Non-pigmented ciliary epithelial cell (primary cell): ENCODE measurements around the gene TEAD1.

Experiments used
- DNase-seq: peaks from one replicate; pipeline ENCODE4 v3.0.0-alpha.2; 2010; ENCODE audit warnings: low read depth

Gene TEAD1

DNA sequence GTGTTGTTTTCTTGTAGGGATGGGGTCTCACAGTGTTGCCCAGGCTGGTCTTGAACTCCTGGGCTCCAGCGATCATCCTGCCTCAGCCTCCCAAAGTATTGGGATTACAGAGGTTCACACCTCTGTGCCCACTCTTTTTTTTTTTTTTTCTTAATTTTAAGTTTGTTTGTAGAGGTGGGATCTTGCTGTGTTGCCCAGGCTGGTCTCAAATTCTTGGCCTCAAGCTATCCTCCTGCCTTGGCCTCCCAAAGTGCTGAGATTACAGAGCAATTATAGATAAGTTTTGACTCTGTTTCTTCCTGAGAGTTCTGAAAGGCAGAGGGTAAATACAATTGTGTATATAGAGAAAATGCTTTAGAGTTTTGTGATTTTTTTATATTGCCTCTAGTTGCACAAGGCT, 160.4 kb downstream of the TEAD1 start:
- DNase-seq, result no peak

- DNase-seq, result no peak
Observed at GRCh38 chr11:12835286-12835685, 161.1 kb downstream of the TEAD1 start.

- DNase-seq, result no peak
Observed at GRCh38 chr11:12838463-12839123, 164.4 kb downstream of the TEAD1 start.

- no peak for DNase-seq
Observed at GRCh38 chr11:12840871-12841660, 166.8 kb downstream of the TEAD1 start.

DNA sequence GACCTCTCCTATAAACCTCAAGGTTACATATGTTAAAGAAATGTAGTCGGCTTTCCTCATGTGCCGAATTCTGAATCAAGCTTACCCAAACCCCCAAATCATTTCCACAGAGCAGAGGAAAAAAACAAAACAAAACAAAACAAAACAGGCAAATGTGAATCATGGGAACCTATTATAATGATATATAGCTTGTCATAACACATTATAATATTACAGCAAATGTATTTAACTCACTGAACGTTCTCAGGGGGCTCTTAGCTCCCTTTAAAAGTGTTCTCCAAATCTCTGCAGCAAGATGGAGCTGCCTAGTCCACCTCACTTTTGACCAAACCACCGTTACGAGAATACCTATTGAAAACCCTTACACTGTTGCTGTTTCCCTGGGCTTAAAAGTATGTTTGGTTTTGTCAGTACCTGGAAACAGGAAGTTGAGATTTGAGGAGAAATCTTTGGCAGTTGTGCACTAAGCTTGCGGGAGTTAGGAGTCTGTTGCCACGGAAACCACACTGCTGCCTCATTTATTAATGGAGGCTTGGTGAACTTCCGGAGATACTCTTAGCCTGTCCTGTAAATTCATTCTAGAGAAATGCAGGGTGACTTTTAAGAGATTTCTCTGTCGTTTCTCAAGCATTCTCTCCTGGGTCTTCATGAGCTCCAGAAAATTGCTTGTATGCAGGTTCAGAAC, 167.9 kb downstream of the TEAD1 start:
- no peak for DNase-seq

GRCh38 chr11:12842933-12843636, 168.9 kb downstream of the TEAD1 start:
- DNase-seq, result no peak

- no peak for DNase-seq
Observed at GRCh38 chr11:12845163-12845562, 170.9 kb downstream of the TEAD1 start.

- DNase-seq, result no peak
Observed at GRCh38 chr11:12845739-12846358, 171.6 kb downstream of the TEAD1 start.

- DNase-seq, result no peak
Observed at GRCh38 chr11:12846786-12847615, 172.8 kb downstream of the TEAD1 start.

DNA sequence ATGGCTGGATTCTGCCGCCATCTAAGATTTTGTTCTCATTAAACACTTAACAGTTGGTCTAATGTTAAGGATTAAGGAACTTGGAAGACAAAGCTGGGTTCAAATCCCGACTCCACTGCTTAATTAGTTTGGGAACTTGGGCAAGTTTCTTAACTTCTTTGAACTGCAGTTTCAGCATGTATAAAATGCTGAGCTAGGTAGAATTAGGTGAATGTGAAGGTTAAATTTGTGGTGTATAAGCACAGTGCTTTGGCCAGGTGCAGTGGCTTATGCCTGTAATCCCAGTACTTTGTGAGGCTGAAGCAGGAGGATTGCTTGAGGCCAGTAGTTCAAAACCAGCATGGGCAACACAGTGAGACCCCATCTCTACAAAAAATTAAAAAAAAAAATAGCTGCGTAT, 174.2 kb downstream of the TEAD1 start:
- no peak for DNase-seq

DNA sequence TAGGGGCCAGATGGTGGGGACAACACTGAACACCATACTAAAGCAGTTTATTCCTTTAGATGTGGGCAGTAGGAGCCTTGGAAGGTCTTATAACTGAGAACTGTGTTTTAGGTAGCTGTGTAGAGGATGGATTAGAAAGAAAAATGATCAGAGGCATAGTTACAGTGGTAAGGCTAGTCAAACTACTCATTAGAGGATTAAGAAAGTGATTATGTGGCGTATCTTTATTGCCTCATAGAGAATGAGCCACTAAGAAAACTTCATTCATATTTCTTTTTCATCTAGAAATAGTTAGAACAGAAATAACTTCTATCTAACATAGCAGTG, 179.1 kb downstream of the TEAD1 start:
- DNase-seq, result no peak

- DNase-seq, result no peak
Observed at GRCh38 chr11:12853652-12854296, 179.6 kb downstream of the TEAD1 start.

DNA sequence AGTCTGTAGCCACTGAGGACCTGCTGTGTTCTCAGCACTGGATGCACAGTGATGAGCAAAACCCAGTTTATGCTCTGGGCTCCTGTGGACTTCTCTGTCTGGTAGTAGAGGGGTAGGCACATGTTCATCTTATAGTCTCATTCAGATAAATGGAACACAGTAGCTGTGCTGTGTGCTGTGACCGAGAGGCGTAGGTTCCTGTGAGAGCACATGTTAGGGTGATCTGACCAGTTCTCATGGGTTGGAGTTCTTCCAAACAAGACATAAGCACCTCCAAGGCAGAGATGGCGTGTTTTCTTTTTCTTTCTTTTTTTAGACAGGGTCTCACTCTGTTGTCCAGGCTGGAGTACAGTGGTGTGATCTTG, 180.1 kb downstream of the TEAD1 start:
- no peak for DNase-seq

DNA sequence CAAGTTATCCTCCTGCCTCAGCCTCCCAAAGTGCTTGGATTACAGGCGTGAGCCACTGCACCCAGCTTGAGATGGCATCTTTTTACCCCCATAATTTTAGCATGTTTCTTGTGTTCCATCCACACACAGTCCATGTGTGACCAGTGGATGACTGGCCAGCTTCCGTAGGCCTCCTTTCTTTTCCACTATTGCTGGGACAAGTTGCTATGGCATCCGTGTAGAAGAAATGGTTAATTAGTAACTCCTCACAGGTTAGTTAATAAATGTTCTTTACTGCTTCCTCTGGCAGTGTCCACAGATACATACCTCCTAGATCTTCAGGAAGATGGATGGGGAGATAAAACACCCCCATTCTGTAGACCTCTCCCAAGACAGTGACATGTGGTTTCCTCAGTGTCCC, 180.6 kb downstream of the TEAD1 start:
- DNase-seq, result no peak

- no peak for DNase-seq
Observed at GRCh38 chr11:12856338-12856737, 182.1 kb downstream of the TEAD1 start.

- DNase-seq, result no peak
Observed at GRCh38 chr11:12857572-12857971, 183.4 kb downstream of the TEAD1 start.

GRCh38 chr11:12859872-12860657, 185.8 kb downstream of the TEAD1 start:
- DNase-seq, result no peak

DNA sequence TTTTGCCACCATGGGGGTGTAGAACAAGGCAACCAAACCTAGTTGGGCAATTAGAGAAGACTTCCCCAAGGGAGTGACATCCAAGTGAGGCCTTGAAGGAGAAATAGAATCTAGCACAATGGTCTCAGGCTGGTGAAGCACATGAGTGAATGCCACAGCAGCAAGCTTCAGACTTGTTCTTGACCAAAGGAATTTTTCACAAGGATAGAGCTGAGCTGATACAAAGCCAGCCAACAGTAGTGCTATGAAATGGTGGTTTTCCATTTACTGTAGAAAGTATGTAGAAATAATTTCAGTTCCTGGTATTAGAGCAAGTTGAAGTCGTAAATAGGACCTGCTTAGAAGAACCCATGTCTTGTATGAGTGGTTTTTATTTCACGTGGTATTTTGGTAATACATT, 186.6 kb downstream of the TEAD1 start:
- DNase-seq, result no peak

DNA sequence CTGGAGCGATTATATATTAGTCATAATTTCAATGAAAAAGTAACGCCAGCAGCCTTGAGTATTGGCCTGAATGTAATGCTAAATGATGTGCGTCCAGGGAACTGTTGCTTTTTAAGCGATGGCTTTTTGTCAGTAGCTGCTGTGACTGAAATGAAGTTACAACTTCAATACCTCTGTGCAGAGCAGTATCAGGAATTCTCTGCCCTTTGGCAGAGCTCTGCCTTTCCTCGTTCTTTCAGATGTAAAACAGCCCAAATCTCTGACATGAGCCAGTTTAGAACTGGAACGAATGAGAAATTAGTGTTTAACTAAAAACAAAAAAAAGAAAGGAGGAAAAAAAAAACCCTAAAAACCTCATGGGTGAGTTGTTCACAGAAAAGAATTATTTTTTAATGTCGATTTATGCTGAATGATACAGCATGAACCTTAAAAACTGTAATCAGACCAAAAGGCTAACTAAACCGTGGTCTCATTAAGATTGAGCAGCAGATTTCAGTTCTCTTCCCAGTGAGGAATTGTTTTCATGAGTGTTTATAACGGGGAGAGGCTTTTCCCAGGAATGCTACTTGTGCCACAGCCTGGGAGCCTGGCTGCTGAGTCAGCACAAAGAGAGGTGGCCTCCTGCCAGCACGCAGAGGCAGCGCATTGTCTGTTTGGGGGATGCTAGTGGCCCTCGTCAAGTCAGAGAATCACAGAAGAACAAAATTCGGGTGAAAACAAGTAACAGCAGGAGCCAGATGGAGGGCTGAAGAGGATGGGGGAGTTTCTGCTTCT, 188.7 kb downstream of the TEAD1 start:
- peak; percentile 50 for DNase-seq
